Stimulated activated CD4-positive, alpha-beta T cell treated with anti-CD3 and anti-CD28 coated beads, TNF-alpha, amount 100 ng/mL, for 24 hours (primary cell): ENCODE measurements around the gene CRYBB2.
A peak's percentile ranks its signal among the peaks of the same experiment; 100 is the strongest.
"Not testable (repeated sequence)": the region's sequence is repeated elsewhere in the genome, so short reads cannot be mapped to it uniquely, and the experiment has no call there.

Source experiments
- DNase-seq, 3 experiments: peaks; one replicate each; pipeline ENCODE4 v3.0.0-alpha.2; 2020; ENCODE audit warnings: low read depth in 3 of 3

Gene CRYBB2, protein sequence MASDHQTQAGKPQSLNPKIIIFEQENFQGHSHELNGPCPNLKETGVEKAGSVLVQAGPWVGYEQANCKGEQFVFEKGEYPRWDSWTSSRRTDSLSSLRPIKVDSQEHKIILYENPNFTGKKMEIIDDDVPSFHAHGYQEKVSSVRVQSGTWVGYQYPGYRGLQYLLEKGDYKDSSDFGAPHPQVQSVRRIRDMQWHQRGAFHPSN

DNA sequence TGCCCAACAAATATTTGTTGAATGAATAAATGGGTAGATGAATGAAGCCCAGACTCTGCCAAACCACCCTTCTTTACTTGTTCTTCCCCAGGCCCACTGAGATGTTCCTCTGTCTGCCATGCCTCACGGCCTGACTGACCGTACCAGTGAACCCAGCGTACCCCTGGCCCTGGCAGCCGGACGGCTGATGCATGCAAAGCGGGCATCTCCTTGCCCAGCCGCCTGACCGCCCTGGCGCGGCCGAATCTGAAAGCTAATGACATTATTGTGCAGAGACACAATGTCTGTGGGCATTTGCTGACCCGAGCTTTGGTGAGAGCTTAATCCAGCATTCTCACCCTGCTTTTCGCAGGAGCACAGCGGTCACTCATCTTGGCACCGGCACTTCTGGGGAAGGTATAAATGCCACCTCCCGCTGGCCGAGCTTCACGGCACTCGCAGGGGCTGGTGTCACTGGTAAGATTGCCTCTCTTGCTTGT is at the start of gene CRYBB2:
TSS of gene CRYBB2 (plus strand) at position 429 of the 479 bp plus-strand sequence. CDS start 1,791 bp downstream, outside the sequence.
- no peak for DNase-seq

- DNase-seq, result no peak
Measured at GRCh38 chr22:25170426-25170980, 48.9 kb upstream of the CRYBB2 start.

DNA sequence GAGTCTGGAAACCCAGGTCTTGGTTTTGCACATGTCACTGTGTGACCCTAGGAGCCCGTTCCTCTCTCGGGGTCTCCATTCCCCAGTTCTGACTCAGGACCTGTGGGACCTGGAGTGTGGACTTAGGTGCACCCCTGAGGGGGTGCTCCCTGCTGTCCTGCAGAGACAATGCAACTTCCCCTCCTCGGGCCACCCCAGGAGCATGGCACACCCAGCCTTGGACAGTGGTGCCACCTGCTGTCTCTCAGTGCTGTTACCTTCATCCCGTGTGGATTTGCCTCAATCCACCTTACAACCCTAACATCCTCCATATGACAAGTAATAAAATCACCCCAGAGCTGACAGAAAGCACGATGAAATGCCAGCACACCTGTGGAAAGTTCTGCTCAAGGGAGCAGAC is 47.3 kb upstream of the CRYBB2 start:
- DNase-seq, result peak in 1 of 3 experiments; percentile 19

GRCh38 chr22:25174156-25174887 is 45.1 kb upstream of the CRYBB2 start:
- DNase-seq, result no peak

- DNase-seq, result no peak
Measured at GRCh38 chr22:25174888-25175411, 44.5 kb upstream of the CRYBB2 start.

DNA sequence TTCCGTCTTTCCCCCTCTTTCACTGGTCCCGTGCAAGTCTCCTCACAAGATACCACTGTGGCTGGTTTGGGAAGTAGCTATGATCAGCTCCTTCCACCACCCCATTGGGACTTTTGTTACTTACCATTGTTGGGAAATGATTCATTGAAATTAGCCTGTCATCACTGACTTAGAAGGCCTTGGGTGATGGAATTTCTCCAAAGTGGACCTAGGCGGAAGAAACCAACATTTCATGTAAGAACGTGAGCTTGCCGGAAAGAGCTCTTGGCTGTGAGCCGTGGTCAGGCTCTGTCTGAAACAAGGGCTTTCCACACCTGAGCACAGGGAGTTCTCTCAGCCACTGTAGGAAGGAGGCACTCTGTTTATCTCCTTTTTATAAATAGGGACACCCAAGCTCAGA is 43.3 kb upstream of the CRYBB2 start:
- no peak for DNase-seq

DNA sequence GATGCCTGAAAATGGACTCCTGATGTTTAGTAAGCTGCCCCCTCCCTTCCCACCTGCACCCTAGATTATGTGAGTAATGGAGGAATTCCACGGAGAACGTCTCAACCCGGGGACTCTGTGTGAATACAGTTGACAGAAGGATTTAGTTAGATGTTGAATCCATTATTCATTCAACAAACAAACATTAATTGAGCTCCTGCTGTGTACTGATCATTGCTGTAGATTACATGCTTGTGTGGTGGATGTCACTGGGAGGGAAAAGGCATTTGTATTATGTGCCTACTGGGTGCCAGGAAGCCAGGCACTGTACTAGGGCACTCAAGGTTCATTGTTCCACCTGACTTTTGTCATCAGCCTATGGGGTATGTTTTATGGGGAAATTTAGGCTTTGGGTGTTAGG is 42.6 kb upstream of the CRYBB2 start:
- DNase-seq, result no peak

DNA sequence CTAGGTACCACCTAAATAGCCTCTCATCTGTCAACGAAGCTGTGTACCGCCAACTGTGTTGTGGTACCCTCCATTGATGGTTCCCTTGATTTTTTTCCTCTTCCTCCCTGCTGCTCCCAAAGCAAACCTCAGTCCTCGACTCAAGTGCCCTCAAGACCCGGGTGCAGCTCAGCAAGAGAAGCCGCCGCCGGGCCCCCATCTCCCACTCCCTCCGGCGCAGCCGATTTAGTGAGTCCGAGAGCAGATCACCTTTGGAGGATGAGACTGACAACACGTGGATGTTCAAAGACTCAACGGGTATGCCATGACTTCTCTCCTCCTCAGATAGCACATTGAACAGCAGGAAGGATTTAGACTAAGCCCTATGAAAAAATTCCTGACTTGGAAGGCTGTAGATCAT is 42.2 kb upstream of the CRYBB2 start:
- DNase-seq, result no peak

DNA sequence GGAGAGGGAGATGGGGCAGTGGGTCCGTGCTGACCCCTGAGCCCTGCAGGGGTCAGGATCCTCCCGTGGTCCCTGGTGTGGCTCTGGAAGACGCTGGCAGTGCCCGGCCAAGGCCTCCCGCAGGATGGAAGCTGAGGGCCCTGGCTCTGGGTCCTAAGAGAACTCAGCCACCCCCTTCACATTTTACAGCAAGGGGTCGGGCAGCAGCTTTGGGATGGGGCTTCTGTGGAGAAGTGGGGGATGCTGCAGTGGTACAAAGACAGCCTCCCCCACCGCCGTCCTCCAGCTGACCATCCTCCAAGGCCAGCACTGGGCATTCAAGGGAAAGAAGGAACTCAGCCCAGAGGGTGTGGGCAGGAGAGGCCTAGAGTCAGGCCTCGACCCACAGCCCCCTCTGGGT is 41.5 kb upstream of the CRYBB2 start:
- DNase-seq, result no peak

DNA sequence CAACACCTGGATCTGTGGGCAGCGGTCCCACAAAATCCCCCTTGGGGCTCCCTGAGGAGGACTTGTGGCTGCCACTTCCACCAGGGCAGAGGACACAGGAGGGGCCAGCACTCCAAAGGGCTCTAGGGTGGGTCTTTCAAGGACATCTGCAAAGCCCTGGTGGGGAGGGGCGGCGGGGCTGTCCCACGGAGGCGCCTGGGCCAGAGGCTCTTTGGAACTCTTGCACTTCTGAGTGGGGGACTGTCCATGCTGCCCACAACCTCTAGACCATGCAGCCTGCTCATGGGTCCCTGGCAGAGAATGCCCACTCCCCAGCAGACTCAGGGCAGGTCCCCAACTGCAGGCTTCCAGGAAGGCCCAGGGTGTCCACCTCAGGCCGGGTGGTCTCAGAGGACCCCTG is 41.1 kb upstream of the CRYBB2 start:
- DNase-seq, result not testable (repeated sequence)

DNA sequence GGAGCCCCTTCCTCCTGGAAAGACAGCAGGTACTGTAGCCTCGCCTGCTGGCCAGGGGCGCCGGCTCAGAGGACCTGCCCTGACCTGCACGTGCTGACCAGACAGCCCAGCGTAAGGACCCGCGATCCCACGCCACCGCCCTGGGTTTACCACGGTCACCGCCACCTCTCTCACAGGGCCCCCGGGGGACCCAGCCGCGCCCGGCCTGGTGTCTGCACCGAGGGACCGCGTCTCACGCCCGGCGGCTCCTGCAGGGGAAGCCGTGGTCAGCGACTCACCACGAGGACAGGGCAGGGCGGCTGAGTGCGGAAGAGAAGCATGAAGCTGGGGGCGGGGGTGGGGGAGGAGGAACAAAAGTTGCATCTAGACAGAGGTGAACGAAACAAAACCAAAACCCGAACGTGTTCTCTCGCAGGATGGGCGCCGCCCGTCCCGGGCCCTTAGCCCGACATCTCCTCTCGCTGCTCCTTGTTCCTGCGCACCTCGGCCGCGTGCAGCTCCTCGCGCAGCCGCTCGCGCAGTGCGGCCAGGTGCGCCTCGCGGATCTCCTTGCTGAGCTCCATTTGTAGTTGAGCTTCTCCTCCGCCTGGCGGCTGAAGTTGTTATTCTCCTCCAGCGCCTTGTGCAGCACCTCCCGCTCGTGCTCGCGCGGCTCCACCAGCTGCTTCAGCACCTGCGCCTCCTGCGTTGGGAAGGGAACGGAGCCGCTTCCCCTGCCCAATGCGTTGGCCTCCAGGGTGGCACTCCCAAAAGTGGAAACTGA is 40.4 kb upstream of the CRYBB2 start:
- DNase-seq, result not testable (repeated sequence)

GRCh38 chr22:25182131-25183110 is 37.0 kb upstream of the CRYBB2 start:
- no peak for DNase-seq

- DNase-seq, result no peak
Measured at GRCh38 chr22:25183949-25184619, 35.4 kb upstream of the CRYBB2 start.

- no peak for DNase-seq
Measured at GRCh38 chr22:25186140-25186539, 33.3 kb upstream of the CRYBB2 start.

DNA sequence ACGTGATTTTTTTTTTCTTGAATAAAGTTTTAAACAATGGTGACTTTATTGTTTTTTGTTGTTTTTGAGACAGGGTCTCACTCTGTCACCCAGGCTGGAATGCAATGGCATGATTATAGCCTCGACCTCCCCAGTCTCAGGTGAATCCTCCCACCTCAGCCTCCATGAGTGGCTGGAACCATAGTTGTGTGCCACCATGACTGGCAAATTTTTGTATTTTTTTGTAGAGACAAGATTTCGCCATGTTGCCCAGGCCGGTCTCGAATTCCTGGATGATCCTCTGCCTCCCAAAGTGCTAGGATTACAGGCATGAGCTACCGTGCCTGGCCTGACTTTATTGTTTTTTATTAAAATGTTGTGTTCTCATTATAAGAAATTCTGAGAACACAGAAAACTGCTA is 32.0 kb upstream of the CRYBB2 start:
- no peak for DNase-seq

DNA sequence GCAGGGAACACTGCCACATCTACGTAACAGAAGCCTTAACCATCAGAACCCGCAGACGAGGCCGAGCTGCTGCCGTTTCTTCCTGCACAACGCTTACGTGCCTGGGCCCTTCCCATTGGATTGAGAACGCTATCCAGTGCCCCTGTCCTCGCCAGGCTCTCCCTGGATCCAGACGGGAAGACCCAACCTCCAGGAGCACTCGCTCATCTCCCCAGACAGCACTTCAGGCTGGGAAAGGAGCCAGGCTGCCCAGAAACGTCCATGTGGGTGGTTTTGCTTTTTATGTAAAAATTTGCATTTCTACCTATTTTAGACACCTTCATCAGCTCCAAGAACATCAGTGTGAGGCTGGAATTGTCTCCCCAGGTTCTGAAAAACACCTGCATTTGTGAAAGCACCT is 27.0 kb upstream of the CRYBB2 start:
- no peak for DNase-seq

GRCh38 chr22:25193130-25193529 is 26.3 kb upstream of the CRYBB2 start:
- no peak for DNase-seq

- no peak for DNase-seq
Measured at GRCh38 chr22:25193548-25193947, 25.9 kb upstream of the CRYBB2 start.

DNA sequence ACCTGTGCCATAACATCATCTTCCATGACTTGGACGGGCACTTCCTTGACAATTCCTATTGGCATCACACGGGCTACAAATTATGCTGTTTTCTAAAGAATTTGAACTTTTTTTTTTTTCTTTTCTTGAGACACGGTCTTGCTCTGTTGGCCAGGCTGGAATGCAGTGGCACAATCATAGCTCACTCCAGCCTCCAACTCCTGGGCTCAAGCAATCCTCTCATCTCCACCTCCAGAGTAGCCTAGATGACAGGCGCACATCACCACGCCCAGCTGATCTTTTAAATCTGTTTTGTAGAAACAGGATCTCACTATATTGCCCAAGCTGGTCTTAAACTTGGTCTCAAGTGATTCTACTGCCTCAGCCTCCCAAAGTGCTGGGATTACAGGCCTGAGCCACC is 23.1 kb upstream of the CRYBB2 start:
- no peak for DNase-seq

- DNase-seq, result no peak
Measured at GRCh38 chr22:25197340-25197739, 22.1 kb upstream of the CRYBB2 start.
